ENCODE data around the gene HSPA4. TPM values are rescaled to one million over a fixed set of nuclear protein-coding genes. Genes with fewer than 3 reads are reported as not detected.

Gene HSPA4
- total RNA-seq, 4 donors from 2014 or later, result 48.1 to 84.0 (median 72.3) TPM

DNA sequence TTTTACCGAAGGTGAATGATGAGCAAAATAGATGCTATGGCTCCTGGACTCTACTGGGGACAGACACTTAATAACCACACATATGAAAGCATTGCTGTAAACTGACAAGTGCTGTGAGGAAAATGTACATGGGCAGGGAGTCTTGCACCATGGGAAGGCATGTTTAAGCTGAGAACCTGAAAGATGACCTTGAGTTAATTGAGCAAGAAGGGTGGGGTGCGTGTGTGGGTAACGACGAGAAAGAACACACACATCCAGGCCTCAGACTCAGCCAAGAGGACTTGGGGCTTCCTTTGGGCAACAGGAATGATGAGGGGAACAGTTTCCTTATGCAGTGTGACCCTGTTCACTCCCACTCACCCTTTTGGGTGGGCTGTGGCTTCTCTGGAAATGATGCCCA, 73.1 kb downstream of the HSPA4 start:
- no peak for TF ChIP-seq EP300 (IDR thresholded peaks at IDR 0.05)
- TF ChIP-seq, protein P1, sequence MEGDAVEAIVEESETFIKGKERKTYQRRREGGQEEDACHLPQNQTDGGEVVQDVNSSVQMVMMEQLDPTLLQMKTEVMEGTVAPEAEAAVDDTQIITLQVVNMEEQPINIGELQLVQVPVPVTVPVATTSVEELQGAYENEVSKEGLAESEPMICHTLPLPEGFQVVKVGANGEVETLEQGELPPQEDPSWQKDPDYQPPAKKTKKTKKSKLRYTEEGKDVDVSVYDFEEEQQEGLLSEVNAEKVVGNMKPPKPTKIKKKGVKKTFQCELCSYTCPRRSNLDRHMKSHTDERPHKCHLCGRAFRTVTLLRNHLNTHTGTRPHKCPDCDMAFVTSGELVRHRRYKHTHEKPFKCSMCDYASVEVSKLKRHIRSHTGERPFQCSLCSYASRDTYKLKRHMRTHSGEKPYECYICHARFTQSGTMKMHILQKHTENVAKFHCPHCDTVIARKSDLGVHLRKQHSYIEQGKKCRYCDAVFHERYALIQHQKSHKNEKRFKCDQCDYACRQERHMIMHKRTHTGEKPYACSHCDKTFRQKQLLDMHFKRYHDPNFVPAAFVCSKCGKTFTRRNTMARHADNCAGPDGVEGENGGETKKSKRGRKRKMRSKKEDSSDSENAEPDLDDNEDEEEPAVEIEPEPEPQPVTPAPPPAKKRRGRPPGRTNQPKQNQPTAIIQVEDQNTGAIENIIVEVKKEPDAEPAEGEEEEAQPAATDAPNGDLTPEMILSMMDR (IDR thresholded peaks at IDR 0.05), result no peak
- no peak for TF ChIP-seq POLR2A (IDR thresholded peaks at IDR 0.05)
- no peak for TF ChIP-seq POLR2AphosphoS5 (IDR thresholded peaks at IDR 0.05)
- WGBS, 2 donors (ENCODE audit: low coverage in 1 of 2), result 13 to 73% methylated on average over 1 to 4 of the region's 4 CpGs
- no peaks in the 10 kb centered on the region for H3K36me3 ChIP-seq

DNA sequence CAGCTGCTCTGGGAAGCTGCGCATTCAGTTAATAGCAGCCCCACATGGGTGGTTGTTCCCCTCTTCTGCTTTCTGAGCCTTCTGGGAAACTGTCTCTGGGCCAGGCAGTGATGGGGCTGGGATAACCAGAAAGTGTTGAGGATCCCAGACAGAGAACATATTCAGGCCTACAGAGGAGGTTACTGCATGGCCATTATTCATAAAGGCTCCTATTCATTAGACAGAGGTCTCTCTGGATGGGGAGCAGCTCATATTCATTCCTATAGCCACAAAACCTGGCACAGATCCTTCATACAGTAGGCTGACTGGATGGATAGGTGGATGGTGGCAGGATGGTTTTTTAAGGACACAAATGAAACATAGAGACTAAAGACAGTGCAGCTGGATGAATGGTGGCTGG, 76.3 kb downstream of the HSPA4 start:
- no peak for ATAC-seq
- TF ChIP-seq, protein P1 (IDR thresholded peaks at IDR 0.05), result no peak
- TF ChIP-seq EP300 (IDR thresholded peaks at IDR 0.05), result no peak
- TF ChIP-seq POLR2AphosphoS5 (IDR thresholded peaks at IDR 0.05), result no peak
- TF ChIP-seq POLR2A (IDR thresholded peaks at IDR 0.05), result no peak
- no peaks in the 10 kb centered on the region for H3K36me3 ChIP-seq
- H3K27ac ChIP-seq, result no peak overlapping the region
- no peaks in the 10 kb centered on the region for H3K9me3 ChIP-seq
- no peaks in the 10 kb centered on the region for H3K4me1 ChIP-seq
- H3K4me3 ChIP-seq, result no peak overlapping the region
- WGBS, 2 donors (ENCODE audit: low coverage in 1 of 2), result 78 to 89% methylated on average over 1 of the region's 1 CpG
- no peaks in the 10 kb centered on the region for H3K27me3 ChIP-seq

More for the DNA sequence above, 73.1 kb downstream of the HSPA4 start:
- no peak for ATAC-seq
- Histone ChIP-seq H3K4me3 (no peak overlapping the region), H3K4me1 (no peaks in the 10 kb centered on the region), H3K9me3 (no peaks in the 10 kb centered on the region), H3K27me3 (no peaks in the 10 kb centered on the region), H3K27ac (no peak overlapping the region)

DNA sequence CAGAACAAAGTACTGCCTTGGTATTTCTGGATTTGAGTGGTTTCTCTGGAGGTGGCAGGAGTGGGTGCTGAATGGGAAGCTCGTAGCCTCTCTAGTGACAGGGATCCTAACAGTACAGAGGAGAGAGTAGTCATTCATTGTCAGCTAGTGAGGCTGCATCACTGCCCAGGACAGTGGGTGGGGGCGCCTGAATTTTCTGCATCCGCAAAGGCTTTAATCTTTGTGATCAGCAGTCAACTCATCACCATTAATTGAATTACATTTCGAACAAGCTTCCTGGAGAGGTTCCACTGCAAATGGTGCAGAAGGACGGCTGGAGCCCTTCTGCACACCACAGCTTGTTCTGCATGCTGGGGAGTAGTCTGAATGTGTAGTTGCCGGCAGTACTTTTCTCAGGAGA, 77.5 kb downstream of the HSPA4 start:
- Histone ChIP-seq H3K9me3 (no peaks in the 10 kb centered on the region), H3K27ac (no peak overlapping the region), H3K36me3 (no peaks in the 10 kb centered on the region), H3K4me3 (no peak overlapping the region), H3K4me1 (no peaks in the 10 kb centered on the region), H3K27me3 (no peaks in the 10 kb centered on the region)
- 66 to 67% methylated on average over 3 to 6 of the region's 6 CpGs for WGBS, 2 donors (ENCODE audit: low coverage in 1 of 2)
- no peak for ATAC-seq
- TF ChIP-seq, protein P1 (IDR thresholded peaks at IDR 0.05), result no peak
- TF ChIP-seq POLR2AphosphoS5 (IDR thresholded peaks at IDR 0.05) (no peak), EP300 (IDR thresholded peaks at IDR 0.05) (no peak), POLR2A (IDR thresholded peaks at IDR 0.05) (no peak)

DNA sequence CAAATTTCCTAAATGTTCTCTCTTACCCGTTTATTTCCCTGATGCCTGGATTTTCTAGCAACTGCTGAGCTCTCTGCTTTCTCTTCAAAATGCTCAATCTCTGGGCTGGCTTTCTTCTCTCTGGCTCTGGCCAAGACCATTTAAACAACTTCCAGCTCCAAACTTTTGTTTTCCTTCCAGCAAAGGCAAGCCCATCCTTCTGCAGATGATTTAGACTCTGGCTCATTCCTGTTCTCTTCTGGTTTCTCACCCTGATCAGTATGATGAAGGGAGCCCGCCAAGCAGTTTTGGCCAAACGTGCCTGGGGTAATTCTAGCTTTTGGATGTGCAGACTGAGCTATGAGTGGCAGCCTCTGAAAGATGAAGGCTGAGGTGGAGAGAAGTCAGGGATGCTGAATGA, 78.1 kb downstream of the HSPA4 start:
- TF ChIP-seq, protein P1 (IDR thresholded peaks at IDR 0.05), result no peak
- TF ChIP-seq EP300 (IDR thresholded peaks at IDR 0.05) (no peak), POLR2AphosphoS5 (IDR thresholded peaks at IDR 0.05) (no peak), POLR2A (IDR thresholded peaks at IDR 0.05) (no peak)
- no peak for ATAC-seq
- Histone ChIP-seq H3K27me3 (no peaks in the 10 kb centered on the region), H3K9me3 (no peaks in the 10 kb centered on the region), H3K4me3 (no peak overlapping the region), H3K36me3 (no peaks in the 10 kb centered on the region), H3K27ac (no peak overlapping the region), H3K4me1 (no peaks in the 10 kb centered on the region)
- 7 to 33% methylated on average over 1 of the region's 3 CpGs for WGBS, 2 donors (ENCODE audit: low coverage in 1 of 2)

DNA sequence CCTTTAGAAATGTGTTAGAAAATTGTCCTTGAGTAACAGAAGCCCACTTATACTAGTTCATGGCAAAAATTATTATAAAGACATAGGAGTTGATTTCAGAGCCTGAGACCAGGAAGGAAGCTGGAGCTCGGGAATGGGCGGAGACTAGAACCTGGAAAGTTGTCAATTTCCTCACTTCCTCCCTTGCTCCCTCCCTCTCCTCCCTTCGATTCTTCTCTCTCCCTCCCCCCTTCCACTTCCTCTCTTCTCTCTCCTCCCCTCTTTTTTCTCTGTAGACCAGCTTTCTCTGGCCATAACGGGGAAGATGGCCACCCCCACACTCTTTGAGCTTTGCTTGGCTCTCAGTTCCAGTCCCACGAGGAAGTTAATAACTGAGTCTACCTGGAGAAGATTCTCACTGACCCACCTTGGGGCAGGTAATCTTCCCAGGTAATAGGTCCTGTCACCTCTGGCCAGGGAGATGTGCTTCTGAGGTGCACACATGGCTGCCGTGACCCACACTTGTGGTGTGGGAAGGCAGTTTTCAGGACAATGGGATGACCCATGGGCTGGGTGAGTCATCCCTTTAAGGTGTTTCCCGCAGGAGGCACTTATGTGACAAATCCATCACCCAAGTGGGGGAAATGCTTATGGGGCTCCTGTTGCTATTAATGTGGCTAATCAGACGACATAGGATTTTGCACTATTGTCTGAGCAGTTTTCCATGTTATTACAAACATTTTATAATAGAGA, 78.7 kb downstream of the HSPA4 start:
- TF ChIP-seq, protein P1 (IDR thresholded peaks at IDR 0.05), result no peak
- TF ChIP-seq EP300 (IDR thresholded peaks at IDR 0.05), result no peak
- TF ChIP-seq POLR2A (IDR thresholded peaks at IDR 0.05), result no peak
- TF ChIP-seq POLR2AphosphoS5 (IDR thresholded peaks at IDR 0.05), result no peak
- ATAC-seq, result no peak
- Histone ChIP-seq H3K36me3 (no peaks in the 10 kb centered on the region), H3K9me3 (no peaks in the 10 kb centered on the region), H3K4me1 (no peaks in the 10 kb centered on the region), H3K27ac (no peak overlapping the region), H3K27me3 (no peaks in the 10 kb centered on the region), H3K4me3 (no peak overlapping the region)
- WGBS, 2 donors (ENCODE audit: low coverage in 1 of 2), result 38 to 49% methylated on average over 2 to 7 of the region's 8 CpGs
